ENCODE results near the gene NT5M. TPM values are rescaled to one million over a fixed set of nuclear protein-coding genes. Genes with fewer than 3 reads are reported as not detected.

Gene NT5M
- total RNA-seq, 1 experiment from 2014 or later = 10.8 TPM

DNA sequence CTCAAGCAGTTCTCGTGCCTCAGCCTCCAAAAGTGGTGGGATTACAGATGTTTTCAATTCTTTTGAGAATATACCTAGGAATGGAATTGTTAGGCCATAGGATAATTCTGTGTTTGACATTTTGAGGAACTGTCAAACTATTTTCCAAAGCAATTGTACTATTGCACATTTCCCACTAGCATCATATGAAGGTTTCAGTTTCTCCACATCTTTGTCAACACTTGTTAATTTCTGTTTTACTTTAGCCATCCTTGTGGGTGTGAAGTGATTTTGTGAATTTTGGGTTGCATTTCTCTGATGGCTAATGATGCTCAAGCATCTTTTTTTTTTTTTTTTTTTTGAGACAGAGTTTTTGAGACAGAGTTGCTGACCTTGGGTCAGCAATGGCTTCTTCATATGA is 6.2 kb downstream of the NT5M start:
- CTCF ChIA-PET = no interaction called here
- H3K4me1 Mint-ChIP-seq = peaks cover 16% of the 10 kb centered on the region
- H3K36me3 Mint-ChIP-seq = peaks cover 27% of the 10 kb centered on the region
- no peak overlapping the region for H3K4me3 Mint-ChIP-seq
- peaks cover 8% of the 10 kb centered on the region for H3K9me3 Mint-ChIP-seq
- no peak for DNase-seq (ENCODE audit: low spot score)
- H3K27ac Mint-ChIP-seq = no peak overlapping the region
- POLR2A ChIA-PET = no interaction called here
- peaks cover 7% of the 10 kb centered on the region for H3K27me3 Mint-ChIP-seq (ENCODE audit: low read depth)
- no peak for ATAC-seq
- TF ChIP-seq SMAD3 (CRISPR knock-in tag; IDR thresholded peaks at IDR 0.05; ENCODE audit: borderline replicate concordance) = no peak
- TF ChIP-seq, protein P1, sequence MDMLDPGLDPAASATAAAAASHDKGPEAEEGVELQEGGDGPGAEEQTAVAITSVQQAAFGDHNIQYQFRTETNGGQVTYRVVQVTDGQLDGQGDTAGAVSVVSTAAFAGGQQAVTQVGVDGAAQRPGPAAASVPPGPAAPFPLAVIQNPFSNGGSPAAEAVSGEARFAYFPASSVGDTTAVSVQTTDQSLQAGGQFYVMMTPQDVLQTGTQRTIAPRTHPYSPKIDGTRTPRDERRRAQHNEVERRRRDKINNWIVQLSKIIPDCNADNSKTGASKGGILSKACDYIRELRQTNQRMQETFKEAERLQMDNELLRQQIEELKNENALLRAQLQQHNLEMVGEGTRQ (CRISPR knock-in tag; IDR thresholded peaks at IDR 0.05) = no peak
- TF ChIP-seq FOXP1 (CRISPR knock-in tag; IDR thresholded peaks at IDR 0.05; ENCODE audit: borderline replicate concordance) = no peak

DNA sequence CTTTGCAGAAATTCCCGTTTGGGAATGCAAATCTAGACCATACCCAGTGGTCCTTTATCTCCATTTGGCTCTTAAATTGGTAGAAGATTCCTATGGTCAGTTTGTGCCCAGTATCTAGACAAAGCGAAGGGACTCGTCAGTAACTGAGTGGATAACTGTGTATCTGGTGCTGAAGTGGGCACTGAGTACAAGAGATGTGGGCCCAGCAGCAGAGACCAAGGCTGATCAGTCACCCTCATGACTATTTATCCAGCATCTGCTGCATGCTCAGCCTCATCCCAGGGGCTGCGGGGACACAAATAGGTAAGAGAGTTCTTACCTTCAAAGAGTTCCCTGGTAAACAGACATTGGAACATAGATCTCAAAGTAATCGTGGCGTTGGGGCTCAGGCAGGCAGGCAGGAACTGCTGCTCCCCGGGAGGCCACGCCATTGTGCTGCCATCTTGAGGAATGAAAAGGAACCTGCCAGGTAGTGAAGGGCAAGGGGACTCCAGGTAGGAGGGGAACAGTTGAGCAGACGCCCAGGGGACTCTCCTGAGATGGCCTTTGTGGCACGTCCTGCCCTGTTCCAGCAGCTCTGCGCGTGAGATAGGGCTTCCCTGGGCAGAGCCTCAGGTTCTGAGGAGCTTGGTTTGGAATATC is 10.3 kb downstream of the NT5M start:
- ChIA-PET CTCF (interaction anchor here (0.6 to 2.8 kb wide), 4 partner anchors 12 to 124 kb away, joined by 3 to 8 read pairs (median 4); partner anchors contain the start of gene COPS3), POLR2A (interaction anchor here (1.4 kb wide), 1 partner anchor 32 kb away, joined by 3 read pairs; the partner anchor contains the start of gene COPS3)
- Mint-ChIP-seq H3K4me1 (peaks cover 13% of the 10 kb centered on the region), H3K36me3 (peaks cover 31% of the 10 kb centered on the region), H3K4me3 (no peak overlapping the region), H3K9me3 (peaks cover 8% of the 10 kb centered on the region), H3K27ac (peak overlapping the region; percentile 53; the same call in 1 of the 2 replicates), H3K27me3 (ENCODE audit: low read depth) (no peaks in the 10 kb centered on the region)
- TF ChIP-seq, protein P2, sequence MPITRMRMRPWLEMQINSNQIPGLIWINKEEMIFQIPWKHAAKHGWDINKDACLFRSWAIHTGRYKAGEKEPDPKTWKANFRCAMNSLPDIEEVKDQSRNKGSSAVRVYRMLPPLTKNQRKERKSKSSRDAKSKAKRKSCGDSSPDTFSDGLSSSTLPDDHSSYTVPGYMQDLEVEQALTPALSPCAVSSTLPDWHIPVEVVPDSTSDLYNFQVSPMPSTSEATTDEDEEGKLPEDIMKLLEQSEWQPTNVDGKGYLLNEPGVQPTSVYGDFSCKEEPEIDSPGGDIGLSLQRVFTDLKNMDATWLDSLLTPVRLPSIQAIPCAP (CRISPR knock-in tag; IDR thresholded peaks at IDR 0.05) = no peak
- TF ChIP-seq OVOL2 (CRISPR knock-in tag; IDR thresholded peaks at IDR 0.05; ENCODE audit: borderline replicate concordance) (no peak), ZNF396 (CRISPR knock-in tag; IDR thresholded peaks at IDR 0.05; ENCODE audit: borderline replicate concordance) (no peak), EMX1 (CRISPR knock-in tag; IDR thresholded peaks at IDR 0.05) (no peak), NFE2L1 (CRISPR knock-in tag; IDR thresholded peaks at IDR 0.05) (no peak), GRHL2 (CRISPR knock-in tag; IDR thresholded peaks at IDR 0.05; ENCODE audit: insufficient replicate concordance, severe bottlenecking) (no peak), ESRRA (CRISPR knock-in tag; IDR thresholded peaks at IDR 0.05; ENCODE audit: borderline replicate concordance) (no peak), ELF4 (CRISPR knock-in tag; IDR thresholded peaks at IDR 0.05; ENCODE audit: low read depth) (no peak), PRRX2 (CRISPR knock-in tag; IDR thresholded peaks at IDR 0.05) (no peak), CREB1 (CRISPR knock-in tag; IDR thresholded peaks at IDR 0.05) (no peak), TEAD1 (CRISPR knock-in tag; IDR thresholded peaks at IDR 0.05) (no peak), ZNF232 (CRISPR knock-in tag; IDR thresholded peaks at IDR 0.05) (no peak), MXD4 (CRISPR knock-in tag; IDR thresholded peaks at IDR 0.05; ENCODE audit: borderline replicate concordance) (no peak), CBFB (CRISPR knock-in tag; IDR thresholded peaks at IDR 0.05; ENCODE audit: low read depth) (no peak), ZNF671 (CRISPR knock-in tag; IDR thresholded peaks at IDR 0.05) (no peak)
- TF ChIP-seq, protein P3, sequence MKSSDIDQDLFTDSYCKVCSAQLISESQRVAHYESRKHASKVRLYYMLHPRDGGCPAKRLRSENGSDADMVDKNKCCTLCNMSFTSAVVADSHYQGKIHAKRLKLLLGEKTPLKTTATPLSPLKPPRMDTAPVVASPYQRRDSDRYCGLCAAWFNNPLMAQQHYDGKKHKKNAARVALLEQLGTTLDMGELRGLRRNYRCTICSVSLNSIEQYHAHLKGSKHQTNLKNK (CRISPR knock-in tag; IDR thresholded peaks at IDR 0.05) = no peak
- TF ChIP-seq, protein P4, sequence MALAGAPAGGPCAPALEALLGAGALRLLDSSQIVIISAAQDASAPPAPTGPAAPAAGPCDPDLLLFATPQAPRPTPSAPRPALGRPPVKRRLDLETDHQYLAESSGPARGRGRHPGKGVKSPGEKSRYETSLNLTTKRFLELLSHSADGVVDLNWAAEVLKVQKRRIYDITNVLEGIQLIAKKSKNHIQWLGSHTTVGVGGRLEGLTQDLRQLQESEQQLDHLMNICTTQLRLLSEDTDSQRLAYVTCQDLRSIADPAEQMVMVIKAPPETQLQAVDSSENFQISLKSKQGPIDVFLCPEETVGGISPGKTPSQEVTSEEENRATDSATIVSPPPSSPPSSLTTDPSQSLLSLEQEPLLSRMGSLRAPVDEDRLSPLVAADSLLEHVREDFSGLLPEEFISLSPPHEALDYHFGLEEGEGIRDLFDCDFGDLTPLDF (CRISPR knock-in tag; IDR thresholded peaks at IDR 0.05) = no peak
- TF ChIP-seq, protein P5, sequence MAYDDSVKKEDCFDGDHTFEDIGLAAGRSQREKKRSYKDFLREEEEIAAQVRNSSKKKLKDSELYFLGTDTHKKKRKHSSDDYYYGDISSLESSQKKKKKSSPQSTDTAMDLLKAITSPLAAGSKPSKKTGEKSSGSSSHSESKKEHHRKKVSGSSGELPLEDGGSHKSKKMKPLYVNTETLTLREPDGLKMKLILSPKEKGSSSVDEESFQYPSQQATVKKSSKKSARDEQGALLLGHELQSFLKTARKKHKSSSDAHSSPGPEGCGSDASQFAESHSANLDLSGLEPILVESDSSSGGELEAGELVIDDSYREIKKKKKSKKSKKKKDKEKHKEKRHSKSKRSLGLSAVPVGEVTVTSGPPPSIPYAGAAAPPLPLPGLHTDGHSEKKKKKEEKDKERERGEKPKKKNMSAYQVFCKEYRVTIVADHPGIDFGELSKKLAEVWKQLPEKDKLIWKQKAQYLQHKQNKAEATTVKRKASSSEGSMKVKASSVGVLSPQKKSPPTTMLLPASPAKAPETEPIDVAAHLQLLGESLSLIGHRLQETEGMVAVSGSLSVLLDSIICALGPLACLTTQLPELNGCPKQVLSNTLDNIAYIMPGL (CRISPR knock-in tag; IDR thresholded peaks at IDR 0.05) = no peak
- TF ChIP-seq, protein P6, sequence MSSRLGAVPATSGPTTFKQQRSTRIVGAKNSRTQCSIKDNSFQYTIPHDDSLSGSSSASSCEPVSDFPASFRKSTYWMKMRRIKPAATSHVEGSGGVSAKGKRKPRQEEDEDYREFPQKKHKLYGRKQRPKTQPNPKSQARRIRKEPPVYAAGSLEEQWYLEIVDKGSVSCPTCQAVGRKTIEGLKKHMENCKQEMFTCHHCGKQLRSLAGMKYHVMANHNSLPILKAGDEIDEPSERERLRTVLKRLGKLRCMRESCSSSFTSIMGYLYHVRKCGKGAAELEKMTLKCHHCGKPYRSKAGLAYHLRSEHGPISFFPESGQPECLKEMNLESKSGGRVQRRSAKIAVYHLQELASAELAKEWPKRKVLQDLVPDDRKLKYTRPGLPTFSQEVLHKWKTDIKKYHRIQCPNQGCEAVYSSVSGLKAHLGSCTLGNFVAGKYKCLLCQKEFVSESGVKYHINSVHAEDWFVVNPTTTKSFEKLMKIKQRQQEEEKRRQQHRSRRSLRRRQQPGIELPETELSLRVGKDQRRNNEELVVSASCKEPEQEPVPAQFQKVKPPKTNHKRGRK (CRISPR knock-in tag; IDR thresholded peaks at IDR 0.05; ENCODE audit: borderline replicate concordance) = no peak
- peak; percentile 97 for ATAC-seq
- DNase-seq (ENCODE audit: low spot score) = peak; percentile 79
